Kidney epithelial cell (primary cell): ENCODE measurements around the gene SEMA6A. TPM values are rescaled to one million over a fixed set of nuclear protein-coding genes. Genes with fewer than 3 reads are reported as not detected.

Experiments used
- DNase-seq: peaks from one replicate; pipeline ENCODE4 v3.0.0-alpha.2; 2010; ENCODE audit warnings: low read depth
- H3K27me3 ChIP-seq: 2 replicates; pipeline ENCODE4 v1.6.0; 2011; ENCODE audit warnings: low read length; ENCODE audit not compliant: control insufficient read depth, insufficient read depth
- H3K36me3 ChIP-seq: 2 replicates; pipeline ENCODE4 v1.5.1; 2011; ENCODE audit warnings: low read length; ENCODE audit not compliant: control insufficient read depth, insufficient read depth
- H3K4me3 ChIP-seq: 2 replicates; pipeline ENCODE4 v1.5.1; 2011; ENCODE audit warnings: low read depth, mild to moderate bottlenecking, control low read depth, low read length
- total RNA-seq: library from RNA; depleted of rRNA; stranded (reverse); fragments of >200 nt; gene quantifications from 2 replicates; pipeline ENCODE4 v1.2.3, GENCODE V29; 2015
- TF ChIP-seq, protein P1 (sequence below): IDR thresholded peaks from 2 replicates; pipeline ENCODE4 v1.5.1; 2011; ENCODE audit warnings: mild to moderate bottlenecking, moderate library complexity, low read length, control low read depth, inconsistent platforms; ENCODE audit not compliant: insufficient read depth, poor library complexity, severe bottlenecking

The SEMA6A gene
- total RNA-seq, 1 donor from 2014 or later, result 6.3 TPM

DNA sequence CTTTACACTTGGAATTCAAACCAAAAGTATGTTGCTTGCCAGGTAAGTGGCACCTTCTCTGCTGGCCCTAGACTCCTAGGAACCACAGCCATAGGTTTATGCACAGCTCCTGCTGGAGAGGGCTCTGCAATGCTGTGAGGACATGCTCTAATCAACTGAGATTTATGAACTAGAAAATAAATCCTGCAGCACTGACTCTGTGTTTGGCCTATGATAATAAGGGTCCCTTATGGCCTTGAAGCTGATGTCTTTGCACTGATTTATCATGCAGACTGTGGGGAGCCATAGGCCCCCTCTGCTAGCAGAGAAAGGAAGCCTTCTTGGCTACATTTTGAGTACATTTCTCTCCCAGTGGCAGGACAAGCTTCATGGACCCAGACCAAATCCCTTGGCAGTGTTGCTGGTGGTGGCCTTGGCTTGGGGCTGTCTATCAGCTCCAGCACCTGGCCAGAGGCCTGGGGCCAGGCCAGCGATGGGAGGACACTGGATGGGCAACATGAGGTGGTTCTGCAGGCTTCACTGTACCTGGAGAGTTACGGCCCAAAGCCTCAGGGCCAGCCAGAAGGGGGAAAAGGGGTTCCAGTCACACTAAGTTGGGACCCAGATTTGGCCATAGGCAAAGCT lies 178.0 kb downstream of the SEMA6A start:
- DNase-seq, result no peak
- H3K4me3 ChIP-seq, result no peak overlapping the region
- no peaks in the 10 kb centered on the region for H3K36me3 ChIP-seq
- no peaks in the 10 kb centered on the region for H3K27me3 ChIP-seq
- TF ChIP-seq, protein P1, sequence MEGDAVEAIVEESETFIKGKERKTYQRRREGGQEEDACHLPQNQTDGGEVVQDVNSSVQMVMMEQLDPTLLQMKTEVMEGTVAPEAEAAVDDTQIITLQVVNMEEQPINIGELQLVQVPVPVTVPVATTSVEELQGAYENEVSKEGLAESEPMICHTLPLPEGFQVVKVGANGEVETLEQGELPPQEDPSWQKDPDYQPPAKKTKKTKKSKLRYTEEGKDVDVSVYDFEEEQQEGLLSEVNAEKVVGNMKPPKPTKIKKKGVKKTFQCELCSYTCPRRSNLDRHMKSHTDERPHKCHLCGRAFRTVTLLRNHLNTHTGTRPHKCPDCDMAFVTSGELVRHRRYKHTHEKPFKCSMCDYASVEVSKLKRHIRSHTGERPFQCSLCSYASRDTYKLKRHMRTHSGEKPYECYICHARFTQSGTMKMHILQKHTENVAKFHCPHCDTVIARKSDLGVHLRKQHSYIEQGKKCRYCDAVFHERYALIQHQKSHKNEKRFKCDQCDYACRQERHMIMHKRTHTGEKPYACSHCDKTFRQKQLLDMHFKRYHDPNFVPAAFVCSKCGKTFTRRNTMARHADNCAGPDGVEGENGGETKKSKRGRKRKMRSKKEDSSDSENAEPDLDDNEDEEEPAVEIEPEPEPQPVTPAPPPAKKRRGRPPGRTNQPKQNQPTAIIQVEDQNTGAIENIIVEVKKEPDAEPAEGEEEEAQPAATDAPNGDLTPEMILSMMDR, result no peak

- no peaks in the 10 kb centered on the region for H3K36me3 ChIP-seq
- H3K4me3 ChIP-seq, result no peak overlapping the region
- TF ChIP-seq, protein P1, result no peak
- H3K27me3 ChIP-seq, result no peaks in the 10 kb centered on the region
- no peak for DNase-seq
These were observed 178.9 kb downstream of the SEMA6A start for GRCh38 chr5:116395631-116396203.

GRCh38 chr5:116395226-116395625 lies 179.4 kb downstream of the SEMA6A start:
- TF ChIP-seq, protein P1, result no peak
- H3K27me3 ChIP-seq, result no peaks in the 10 kb centered on the region
- H3K4me3 ChIP-seq, result no peak overlapping the region
- no peak for DNase-seq
- H3K36me3 ChIP-seq, result no peaks in the 10 kb centered on the region

- Histone ChIP-seq H3K27me3 (no peaks in the 10 kb centered on the region), H3K36me3 (no peaks in the 10 kb centered on the region), H3K4me3 (no peak overlapping the region)
- DNase-seq, result no peak
- TF ChIP-seq, protein P1, result no peak
These were observed 180.3 kb downstream of the SEMA6A start for GRCh38 chr5:116394186-116394867.
